Fibroblast of villous mesenchyme (primary cell): ENCODE data around the gene ZRANB1. TPM values are rescaled to one million over a fixed set of nuclear protein-coding genes. Genes with fewer than 3 reads are reported as not detected.

Experiments used
- DNase-seq: peaks from one replicate; pipeline ENCODE4 v3.0.0-alpha.2; 2010; ENCODE audit warnings: low read depth
- H3K4me3 ChIP-seq: 2 replicates; pipeline ENCODE4 v1.5.1; 2011; ENCODE audit warnings: low read depth, mild to moderate bottlenecking, low read length
- total RNA-seq: library from RNA; depleted of rRNA; stranded (reverse); fragments of >200 nt; gene quantifications from 2 replicates; pipeline ENCODE4 v1.2.3, GENCODE V29; 2012
- TF ChIP-seq, protein P1 (sequence below): IDR thresholded peaks from 2 replicates; pipeline ENCODE4 v1.5.1; 2012; ENCODE audit warnings: low read depth, mild to moderate bottlenecking, low read length; ENCODE audit not compliant: insufficient read depth

Gene ZRANB1
- total RNA-seq, 1 donor: 37.1 TPM

DNA sequence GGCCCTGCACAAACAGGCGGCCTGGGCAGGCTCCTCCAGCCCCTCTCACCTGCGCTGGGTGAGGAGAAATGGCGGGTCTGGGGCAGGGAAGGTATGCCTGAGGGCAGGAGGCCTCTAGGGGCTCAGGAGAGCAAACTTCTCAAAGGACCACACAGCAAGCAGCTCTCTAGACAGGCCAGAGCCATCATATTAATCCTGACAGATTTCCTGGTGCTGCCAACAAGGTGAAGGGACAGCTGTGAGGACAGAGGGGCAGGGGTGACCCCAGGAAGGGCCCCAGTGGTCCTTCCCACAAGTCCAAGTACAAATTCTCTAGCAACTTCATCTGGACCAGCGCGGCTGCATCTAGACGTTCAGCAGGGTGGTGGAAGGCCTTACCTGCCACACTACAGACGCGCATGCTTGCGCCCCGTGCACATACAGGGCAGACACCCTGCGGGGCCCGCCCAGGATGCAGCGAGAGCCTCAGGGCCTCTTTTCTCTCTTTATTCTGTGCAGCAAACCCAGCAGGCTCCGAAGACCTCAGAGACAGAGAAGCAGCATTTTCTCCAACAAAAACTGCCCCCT is 62.1 kb downstream of the ZRANB1 start:
- TF ChIP-seq, protein P1, sequence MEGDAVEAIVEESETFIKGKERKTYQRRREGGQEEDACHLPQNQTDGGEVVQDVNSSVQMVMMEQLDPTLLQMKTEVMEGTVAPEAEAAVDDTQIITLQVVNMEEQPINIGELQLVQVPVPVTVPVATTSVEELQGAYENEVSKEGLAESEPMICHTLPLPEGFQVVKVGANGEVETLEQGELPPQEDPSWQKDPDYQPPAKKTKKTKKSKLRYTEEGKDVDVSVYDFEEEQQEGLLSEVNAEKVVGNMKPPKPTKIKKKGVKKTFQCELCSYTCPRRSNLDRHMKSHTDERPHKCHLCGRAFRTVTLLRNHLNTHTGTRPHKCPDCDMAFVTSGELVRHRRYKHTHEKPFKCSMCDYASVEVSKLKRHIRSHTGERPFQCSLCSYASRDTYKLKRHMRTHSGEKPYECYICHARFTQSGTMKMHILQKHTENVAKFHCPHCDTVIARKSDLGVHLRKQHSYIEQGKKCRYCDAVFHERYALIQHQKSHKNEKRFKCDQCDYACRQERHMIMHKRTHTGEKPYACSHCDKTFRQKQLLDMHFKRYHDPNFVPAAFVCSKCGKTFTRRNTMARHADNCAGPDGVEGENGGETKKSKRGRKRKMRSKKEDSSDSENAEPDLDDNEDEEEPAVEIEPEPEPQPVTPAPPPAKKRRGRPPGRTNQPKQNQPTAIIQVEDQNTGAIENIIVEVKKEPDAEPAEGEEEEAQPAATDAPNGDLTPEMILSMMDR: no peak
- no peak overlapping the region for H3K4me3 ChIP-seq
- no peak for DNase-seq

DNA sequence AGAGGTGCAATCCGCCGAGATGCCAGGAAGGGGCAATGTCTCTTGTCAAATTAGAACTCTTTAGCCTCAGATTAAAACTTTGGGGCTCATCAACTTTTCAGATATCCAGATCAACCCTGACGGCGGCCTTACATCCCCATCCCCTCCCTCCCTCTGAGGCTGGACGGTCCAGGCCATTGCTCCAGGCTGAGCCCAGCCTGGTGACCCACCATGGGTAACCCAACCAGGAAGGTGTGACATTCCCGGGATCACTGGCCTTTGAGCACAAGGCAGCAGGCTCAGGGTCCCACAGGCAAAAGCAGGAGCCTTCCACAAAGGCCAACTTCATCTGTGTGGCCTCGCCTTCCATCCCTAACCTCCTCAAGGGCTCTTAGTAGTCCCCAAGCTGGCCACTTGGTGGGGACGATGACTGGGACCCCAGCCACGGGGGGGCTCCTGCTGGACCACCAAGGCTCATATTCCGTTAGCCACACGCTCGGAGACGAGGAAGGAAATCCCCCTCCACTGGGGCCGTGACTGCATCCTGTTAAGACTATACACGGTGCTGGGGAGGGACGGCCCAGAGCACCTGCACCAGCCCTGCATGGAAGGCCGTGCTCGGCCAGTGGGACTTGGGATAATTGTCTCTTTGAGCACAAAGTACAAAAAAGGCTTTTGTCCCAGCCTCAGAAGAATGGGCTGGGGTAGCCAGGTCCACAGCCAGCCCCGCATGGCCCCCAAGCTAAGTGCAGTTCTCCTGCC is 62.8 kb downstream of the ZRANB1 start:
- TF ChIP-seq, protein P1: no peak
- no peak overlapping the region for H3K4me3 ChIP-seq
- DNase-seq: no peak

DNA sequence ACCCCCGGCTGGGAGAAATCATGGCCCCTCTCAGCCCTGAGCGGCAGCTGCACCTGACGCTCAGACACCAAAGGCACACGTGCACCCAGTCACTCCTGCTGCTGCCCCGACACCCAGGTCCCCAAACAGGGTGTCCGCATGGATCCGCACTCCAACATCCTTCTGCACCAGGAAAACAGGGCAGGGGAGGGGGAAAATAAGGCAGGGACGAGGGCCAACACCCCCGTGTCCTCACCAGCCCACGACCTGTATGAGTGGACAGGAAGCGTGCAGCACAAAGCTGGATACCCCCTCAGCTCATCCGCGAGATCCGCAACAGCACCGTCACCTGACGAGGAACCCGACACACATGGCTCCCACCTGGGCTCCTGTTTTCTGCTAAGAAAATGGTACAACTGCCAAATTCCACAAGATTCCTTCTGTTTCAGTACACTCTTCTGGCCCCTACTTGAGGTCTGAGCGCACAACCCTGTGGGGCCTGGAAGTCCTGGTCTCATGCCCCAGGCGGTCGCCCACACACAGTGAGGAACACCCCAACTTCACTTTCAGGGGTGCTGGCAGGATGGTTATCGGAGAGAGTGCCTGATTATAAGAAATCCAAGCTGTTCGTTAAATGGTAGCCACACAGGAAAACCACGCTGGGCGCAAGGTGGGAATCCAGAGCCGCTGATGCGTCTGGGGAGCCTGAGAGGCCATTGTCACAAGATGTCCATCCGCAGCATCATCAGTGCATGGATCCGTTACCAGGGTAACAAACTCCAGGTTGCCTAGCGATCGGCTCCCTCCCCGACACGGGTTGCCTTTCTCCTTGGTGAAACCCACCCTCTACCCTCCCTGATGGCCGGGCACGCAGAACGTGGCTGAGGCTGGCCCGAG is 63.6 kb downstream of the ZRANB1 start:
- H3K4me3 ChIP-seq: no peak overlapping the region
- no peak for DNase-seq
- TF ChIP-seq, protein P1: no peak

DNA sequence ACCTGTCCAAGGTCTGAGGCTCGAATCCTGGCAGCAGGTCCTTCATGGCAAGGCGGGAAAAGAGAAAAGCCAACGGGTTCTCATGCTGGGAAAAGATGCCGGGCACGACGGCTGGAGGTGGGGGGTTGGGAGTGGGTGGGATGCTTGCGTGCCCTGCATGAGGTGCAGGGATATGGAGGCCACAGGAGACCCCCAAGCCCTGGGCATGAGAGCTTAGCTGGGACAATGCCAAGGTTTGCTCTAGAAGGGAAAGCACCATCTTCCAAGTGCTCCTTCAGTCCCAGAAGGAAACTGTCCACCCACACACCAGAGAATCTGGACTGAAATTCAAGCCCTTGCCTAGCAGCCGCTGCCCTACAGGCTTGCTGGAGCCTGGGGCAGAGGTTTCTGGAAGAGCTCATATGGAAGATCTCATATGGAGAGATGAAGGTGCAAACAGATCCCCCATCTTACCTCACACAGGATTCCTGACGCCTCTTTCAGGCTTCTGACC is 64.3 kb downstream of the ZRANB1 start:
- TF ChIP-seq, protein P1: no peak
- no peak overlapping the region for H3K4me3 ChIP-seq
- no peak for DNase-seq

DNA sequence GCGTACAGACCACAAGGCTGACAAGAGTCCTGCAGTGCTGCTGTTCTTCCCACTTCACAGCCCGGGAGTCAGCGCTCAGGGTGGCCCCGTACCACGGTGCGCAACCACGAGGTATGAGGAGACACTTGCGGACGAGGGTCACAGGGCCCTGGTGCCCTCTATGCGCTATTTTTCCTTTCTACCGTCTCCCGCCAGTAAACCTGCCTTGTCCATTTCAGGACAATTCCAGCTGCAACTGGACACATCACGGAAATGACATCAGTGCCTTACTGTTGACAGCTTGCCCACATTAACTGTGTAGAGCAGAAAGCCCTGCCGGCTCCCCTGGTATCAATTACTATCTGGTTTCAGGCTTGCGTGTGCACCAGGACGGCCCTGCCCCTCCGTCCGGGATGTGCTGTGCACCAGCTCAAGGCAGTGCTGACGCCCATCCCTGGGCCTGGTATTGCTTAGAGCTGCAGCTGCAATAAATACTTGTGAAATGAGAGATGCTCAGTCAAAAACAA is 65.1 kb downstream of the ZRANB1 start:
- peak; percentile 47 for DNase-seq
- no peak overlapping the region for H3K4me3 ChIP-seq
- TF ChIP-seq, protein P1: no peak

DNA sequence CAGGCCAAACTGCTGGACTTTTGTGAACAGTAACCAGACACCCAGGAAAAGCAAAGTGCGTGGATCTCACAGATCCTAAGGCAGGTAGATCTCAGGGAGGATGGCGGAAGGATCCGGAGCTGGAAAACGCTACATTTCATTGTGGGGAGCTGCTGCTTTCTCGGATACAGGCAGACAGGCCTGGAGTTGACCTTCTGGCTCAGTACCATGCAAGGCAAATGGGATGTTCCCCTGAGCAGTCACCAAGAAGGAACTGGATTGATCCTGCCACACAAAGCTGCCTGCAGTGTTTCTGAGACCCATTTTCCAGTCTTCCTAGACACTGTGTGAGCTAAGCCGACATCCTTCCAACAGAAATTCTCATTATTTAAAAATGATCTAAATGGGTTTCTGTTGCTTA is 65.5 kb downstream of the ZRANB1 start:
- no peak for DNase-seq
- TF ChIP-seq, protein P1: no peak
- no peak overlapping the region for H3K4me3 ChIP-seq
